Measurements from ENCODE around the gene LGR4.
"Not testable (repeated sequence)": the region's sequence is repeated elsewhere in the genome, so short reads cannot be mapped to it uniquely, and the experiment has no call there.

LGR4 gene

DNA sequence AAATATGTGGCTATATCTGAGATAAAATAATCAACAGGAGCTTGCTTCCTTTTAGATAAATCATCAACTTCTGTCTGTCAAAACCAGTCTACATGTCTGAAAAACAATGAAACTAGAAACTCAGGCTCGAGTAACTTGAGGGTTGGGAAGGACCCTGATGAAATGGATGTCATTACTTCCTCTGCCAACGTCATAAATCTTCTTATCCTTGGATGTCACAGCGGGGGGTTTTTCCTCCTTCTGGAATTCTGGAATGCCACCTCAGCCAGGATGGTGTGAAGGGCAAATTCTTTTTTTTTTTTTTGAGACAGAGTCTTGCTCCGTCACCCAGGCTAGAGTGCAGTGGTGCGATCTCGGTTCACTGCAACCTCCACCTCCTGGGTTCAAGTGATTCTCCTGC is 13.4 kb downstream of the LGR4 start:
- no peak for DNase-seq (ENCODE audit: low read depth in 2 of 2)

GRCh38 chr11:27458182-27458581 is 14.4 kb downstream of the LGR4 start:
- DNase-seq (ENCODE audit: low read depth in 2 of 2), result no peak

DNA sequence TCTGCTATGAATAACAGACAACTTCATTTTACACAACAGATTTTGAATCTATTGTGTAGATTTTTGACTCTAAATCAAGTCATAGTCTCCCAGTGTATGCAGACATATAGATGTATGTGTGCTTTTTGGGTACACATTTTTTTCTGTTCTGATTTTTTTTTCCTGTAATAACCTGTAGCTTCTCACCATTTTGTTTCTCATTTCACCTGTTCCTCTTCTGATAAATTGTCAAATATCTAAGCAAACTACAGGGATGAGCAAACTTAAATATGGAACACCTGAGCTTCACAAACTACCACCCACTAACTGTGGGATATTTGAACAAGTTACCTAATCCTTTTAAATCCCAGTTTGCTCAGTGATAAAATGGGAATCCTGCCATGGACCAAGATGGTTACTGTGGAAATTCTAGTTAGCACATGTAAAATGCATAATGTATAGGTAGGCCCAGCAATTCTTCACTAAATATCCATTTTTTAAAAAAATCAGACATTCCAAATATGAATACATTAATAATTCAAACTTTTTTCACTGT is 15.7 kb downstream of the LGR4 start:
- DNase-seq (ENCODE audit: low read depth in 2 of 2), result no peak

DNA sequence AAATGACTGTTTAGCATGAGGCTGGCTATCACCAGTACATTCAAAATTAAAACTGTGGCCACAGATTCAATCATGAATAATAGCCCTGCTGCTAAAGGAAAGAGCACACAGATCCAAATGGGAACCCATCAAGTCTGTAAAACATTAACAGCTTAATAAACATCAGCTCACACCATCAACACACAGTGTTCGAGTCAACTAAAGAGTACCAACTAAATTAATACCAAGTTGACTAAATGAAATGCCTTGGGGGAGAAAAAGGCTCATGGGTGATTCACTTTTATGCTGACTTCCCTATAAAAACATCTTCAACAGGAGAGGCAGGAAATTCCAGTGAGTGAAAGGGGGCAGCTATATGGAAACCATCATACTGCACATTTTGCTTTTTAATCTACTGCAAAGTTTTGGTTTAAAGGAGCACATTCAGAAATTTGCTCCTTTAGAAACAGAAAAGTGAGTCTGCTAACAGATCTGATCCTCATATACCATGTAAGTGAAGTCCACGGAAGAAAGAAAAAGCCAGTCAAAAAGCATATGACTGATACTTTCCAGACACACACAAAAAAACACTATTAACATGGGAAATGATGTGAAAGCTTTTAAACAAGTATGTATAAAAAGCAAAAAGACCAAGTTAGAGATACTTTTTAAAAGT is 16.3 kb downstream of the LGR4 start:
- DNase-seq (ENCODE audit: low read depth in 2 of 2), result no peak

DNA sequence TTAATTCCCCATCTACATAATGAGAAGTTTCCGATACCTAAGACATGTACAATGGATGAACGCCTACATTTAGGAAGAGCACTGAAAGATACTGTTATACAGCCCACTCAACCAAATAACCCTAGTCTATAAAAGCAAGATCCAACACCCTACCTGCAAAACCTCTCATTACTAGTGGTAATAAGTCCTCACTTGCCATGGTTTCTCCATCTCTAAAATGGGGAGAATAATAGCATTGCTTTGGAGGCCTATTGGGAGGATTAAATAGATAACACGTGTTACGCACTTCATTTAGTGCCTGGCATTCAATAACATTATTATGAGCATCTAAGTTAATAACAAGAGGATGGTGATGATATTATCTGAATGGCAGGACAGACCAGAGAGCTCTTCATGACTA is 16.9 kb downstream of the LGR4 start:
- DNase-seq (ENCODE audit: low read depth in 2 of 2), result no peak

DNA sequence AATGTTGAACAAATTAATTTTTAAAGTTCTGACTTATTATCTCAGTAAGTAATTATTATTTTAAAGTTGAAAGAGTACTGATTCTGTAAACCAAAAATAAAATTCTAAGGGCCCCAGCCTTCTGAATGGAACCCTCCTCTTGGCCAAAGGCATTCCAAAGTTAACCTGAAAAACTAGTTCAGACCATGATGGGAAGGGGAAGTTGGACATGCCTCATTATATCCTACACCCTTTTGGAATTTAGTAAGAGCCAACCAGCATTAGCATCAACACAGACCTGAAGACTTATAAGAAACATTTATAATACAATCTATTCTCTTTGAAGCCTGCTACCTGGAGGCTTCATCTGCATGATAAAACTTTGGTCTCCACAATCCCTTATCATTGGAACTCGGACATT is 18.9 kb downstream of the LGR4 start:
- DNase-seq (ENCODE audit: low read depth in 2 of 2), result no peak

DNA sequence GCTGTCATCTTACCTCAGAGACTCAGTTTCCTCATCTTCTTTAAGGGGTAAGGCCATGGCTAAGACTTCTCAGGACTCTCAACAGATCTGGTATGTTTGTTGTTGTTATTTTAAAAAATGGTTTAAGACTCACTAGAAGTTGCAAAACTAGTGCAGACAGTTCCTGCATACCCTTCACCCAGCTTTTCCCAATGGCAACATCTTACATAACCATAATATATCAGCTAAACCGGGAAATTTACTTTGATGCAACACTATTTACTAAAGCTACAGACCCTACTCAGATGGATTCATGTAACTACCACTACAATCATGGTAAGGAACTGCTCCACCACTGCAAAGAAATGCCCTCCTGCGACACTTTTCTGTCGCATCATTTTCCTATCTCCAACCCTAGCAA is 20.4 kb downstream of the LGR4 start:
- no peak for DNase-seq (ENCODE audit: low read depth in 2 of 2)

DNA sequence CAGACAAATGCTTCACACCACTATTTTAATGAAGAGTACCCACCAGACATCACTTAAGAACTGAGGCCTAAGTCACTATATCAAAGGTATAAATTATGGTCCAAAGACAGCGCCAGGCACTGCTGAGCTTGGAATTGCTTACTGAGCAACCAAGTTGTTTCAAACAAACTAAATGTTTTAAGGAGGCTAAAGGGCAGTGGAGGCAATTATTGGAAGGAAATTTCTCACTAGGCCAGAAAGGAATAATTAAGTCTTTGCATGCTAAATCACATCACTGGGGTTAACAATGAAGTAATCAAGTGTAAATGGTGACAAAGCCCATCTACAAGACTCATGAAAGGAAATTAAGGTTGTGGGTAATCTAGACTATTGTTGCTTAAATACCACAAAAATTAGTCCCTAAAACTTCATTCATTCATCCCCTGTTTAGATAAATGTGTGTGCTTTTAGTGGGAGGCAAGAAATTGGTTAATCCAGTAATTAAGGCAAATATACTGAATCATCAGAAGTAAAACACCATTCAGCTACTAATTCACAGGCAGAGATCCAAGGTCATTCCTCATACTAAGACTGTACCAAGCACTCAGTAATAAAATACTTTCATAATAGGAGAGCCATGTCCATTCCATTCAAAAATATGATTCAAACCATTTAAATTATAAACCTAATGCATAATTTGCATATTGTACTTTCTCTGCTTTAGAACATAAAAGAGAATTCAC is 21.2 kb downstream of the LGR4 start:
- no peak for DNase-seq (ENCODE audit: low read depth in 2 of 2)

DNA sequence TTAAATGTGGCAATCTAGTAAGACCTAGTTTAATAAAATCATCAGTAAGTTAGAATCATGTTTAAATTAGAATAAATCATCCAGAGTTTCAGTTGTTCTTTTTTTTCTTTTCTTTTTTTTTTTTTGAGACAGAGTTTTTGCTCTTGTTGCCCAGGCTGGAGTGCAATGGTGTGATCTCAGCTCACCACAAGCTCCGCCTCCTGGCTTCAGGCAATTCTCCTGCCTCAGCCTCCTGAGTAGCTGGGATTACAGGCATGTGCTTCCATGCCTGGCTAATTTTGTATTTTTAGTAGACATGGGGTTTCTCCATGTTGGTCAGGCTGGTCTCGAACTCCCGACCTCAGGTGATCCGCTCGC is 24.4 kb downstream of the LGR4 start:
- not testable (repeated sequence) for DNase-seq (ENCODE audit: low read depth in 2 of 2)

GRCh38 chr11:27447288-27448183 is 25.1 kb downstream of the LGR4 start:
- DNase-seq (ENCODE audit: low read depth in 2 of 2), result no peak

DNA sequence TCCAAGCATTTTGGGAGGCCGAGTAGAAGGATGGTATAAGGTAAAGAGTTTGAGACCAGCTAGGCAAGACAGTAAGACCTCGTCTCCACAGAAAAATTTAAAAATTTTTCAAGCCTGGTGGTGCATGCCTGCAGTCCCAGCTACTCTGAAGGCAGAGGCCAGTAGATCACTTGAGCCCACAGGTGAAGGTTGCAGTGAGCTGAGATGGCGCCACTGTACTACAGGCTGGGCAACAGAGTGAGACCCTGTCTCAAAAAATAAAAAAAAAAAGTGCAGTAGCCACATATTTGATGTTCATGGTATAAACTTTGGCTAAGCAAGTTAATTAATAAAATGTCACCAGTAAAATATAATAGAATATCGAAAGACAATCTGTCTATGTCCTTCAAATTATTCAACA is 27.0 kb downstream of the LGR4 start:
- DNase-seq (ENCODE audit: low read depth in 2 of 2), result no peak

DNA sequence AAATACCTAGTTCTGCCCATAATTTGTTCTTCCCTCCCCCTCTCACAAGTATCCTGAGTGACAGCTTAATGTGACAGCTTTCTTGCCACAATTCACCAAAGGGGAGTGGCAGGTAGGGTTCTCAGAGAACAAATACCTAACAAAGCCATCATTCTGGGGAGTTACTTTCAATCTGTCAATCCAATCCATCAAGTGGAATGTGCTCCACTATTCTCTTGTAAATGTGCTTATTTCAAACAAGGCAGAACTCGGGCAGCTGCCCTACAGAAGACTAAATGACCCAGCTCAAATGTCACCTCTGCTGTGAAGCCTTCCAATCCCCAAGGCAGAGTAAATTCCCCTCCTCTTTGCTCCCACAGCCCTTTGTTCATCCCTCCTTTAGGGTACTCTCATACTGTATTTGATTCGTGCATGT is 27.8 kb downstream of the LGR4 start:
- DNase-seq (ENCODE audit: low read depth in 2 of 2), result no peak

GRCh38 chr11:27443746-27444507 is 28.7 kb downstream of the LGR4 start:
- no peak for DNase-seq (ENCODE audit: low read depth in 2 of 2)

DNA sequence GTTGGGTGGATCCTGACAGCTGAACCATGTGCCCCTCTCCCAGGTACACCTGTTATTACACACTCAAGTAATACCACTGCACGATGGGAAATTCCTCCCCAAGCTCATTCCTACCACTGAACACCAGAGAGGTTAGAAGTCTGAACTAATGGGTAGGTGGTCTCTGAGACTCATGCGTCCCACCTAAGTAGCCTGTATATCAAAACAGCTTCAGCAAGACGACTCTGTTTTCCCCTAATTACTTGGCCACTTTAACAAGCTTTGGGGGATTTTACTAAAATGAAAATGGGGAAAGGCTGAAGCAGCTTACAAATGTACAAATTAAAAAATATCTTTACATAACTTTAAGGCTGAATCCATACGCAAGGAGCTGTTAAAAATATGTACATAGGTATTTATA is 29.4 kb downstream of the LGR4 start:
- DNase-seq (ENCODE audit: low read depth in 2 of 2), result no peak

GRCh38 chr11:27440090-27440489 is 32.5 kb downstream of the LGR4 start:
- DNase-seq (ENCODE audit: low read depth in 2 of 2), result no peak

DNA sequence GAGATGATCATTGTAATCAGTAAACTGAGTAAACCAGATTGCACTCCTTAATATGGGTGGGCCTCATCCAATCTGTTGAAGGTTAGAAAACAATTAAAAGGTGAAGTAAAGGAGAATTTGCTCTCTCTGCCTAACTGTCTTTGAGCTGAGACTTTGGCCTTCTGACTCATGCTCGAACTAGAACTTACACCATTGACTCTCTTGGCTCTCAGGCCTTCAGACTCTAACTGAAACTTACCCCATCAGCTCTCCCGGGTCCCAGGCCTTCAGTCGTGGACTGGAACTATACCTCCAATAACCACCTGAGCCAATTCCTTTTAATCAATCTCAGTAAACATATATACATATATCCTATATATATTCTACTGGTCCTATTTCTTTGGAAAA is 34.0 kb downstream of the LGR4 start:
- DNase-seq (ENCODE audit: low read depth in 2 of 2), result no peak

GRCh38 chr11:27437829-27438594 is 34.6 kb downstream of the LGR4 start:
- DNase-seq (ENCODE audit: low read depth in 2 of 2), result no peak

DNA sequence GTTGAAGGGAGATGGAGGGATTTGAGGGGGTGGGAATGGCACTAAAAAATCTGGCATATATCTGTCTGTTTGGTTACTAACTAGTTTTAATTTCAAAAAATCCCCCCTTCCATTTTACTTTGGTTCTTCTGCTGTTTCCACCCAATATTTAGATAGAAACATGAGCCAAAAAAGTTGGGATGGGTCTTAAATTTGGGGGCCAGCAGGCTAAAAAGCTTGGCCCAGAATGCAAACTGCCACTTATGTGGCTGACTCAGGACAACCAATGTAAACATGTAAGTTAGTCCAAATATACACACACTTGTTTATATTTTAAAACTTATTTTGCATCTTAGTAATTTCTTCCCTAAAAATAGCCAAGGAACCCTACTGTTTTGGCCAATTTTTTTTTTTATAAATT is 35.7 kb downstream of the LGR4 start:
- DNase-seq (ENCODE audit: low read depth in 2 of 2), result no peak

DNA sequence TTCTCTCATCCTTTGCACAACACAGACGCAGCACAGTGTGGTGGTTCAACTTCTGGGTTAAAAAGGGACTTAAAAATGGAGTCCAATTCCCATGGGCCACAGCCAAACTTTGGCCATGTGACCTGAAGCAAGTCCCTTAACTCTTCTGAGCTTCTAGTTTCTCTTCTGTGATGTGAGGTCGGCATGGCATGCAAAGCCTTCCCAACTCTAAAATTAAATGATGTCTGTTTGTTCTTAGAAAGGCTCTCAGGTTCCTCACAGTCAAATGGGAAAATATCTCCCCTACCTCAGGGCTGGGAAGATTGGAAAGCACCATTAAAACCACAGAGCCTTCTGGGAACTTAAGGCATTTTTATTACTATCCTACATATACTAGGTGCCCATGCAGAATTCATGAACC is 38.8 kb downstream of the LGR4 start:
- DNase-seq (ENCODE audit: low read depth in 2 of 2), result no peak

GRCh38 chr11:27431808-27432207 is 40.8 kb downstream of the LGR4 start:
- DNase-seq (ENCODE audit: low read depth in 2 of 2), result no peak

- DNase-seq (ENCODE audit: low read depth in 2 of 2), result no peak
Measured at GRCh38 chr11:27429761-27430393, 42.7 kb downstream of the LGR4 start.

All from stimulated activated CD8-positive, alpha-beta memory T cell treated with anti-CD3 and anti-CD28 coated beads, Interleukin-2, amount 100 ng/mL, for 48 hours (primary cell).